ENCODE results near the gene DOCK1.

Gene DOCK1

GRCh38 chr10:127497685-127498084 lies 592.5 kb downstream of the DOCK1 start:
- no peak for DNase-seq

- no peak for DNase-seq
These were observed 592.9 kb downstream of the DOCK1 start for GRCh38 chr10:127498087-127498486.

GRCh38 chr10:127500127-127500526 lies 594.9 kb downstream of the DOCK1 start:
- DNase-seq, result no peak
